Measurements from ENCODE around the gene POC1B. TPM values are rescaled to one million over a fixed set of nuclear protein-coding genes. Genes with fewer than 3 reads are reported as not detected.

Gene POC1B
- total RNA-seq, 1 donor from 2014 or later: 22.6 TPM

DNA sequence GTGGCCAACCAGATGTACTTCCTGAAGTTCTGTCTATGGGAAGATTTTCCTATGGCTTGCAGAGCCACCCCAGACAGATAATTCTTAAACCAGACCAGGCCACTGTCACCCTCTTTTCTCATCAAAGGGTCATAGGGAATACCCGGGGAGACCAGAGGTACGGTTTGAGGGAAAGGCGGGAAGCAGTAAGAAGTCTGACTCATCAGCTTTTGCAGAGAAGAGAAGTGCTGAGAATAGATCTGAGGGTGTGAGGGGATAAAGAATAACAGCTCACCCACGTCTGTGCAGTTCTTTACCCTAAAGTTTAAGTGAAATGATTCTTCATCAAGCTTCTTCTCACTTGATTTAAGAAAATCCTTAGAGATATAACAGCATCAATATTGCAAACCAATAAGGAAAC, 21.3 kb upstream of the POC1B start:
- Mint-ChIP-seq H3K36me3 (ENCODE audit: low read depth) (no peaks in the 10 kb centered on the region), H3K9me3 (no peaks in the 10 kb centered on the region), H3K27me3 (no peaks in the 10 kb centered on the region), H3K4me3 (no peak overlapping the region), H3K4me1 (peaks cover 5% of the 10 kb centered on the region), H3K27ac (no peak overlapping the region)
- no peak for DNase-seq
- intact Hi-C loops (cut with micrococcal nuclease): loop anchor here (5.0 to 10.0 kb wide), 2 partner anchors 540 to 708 kb away; no protein-coding TSS in a partner anchor

DNA sequence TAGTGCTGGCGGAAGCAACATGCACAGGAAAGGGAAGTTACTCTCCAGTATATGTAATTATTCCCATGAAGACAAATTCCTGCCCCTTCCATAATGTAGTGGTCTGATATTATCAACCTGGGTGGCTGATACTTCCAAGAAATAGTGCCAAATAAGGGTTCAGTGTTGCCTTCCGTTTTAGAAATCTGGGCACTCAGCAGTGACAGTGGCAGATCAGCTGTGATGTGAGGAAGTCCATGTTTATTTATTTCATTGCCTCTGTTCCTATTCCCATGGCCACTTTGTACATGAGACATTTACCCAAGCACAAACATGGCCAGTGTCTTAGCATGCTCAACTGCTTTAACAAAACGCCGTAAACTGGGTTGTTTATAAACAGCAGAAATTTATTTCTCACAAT, 20.3 kb upstream of the POC1B start:
- peaks cover 5% of the 10 kb centered on the region for H3K4me1 Mint-ChIP-seq
- intact Hi-C loops (cut with micrococcal nuclease): loop anchor here (5.0 to 10.0 kb wide), 2 partner anchors 541 to 709 kb away; no protein-coding TSS in a partner anchor

DNA sequence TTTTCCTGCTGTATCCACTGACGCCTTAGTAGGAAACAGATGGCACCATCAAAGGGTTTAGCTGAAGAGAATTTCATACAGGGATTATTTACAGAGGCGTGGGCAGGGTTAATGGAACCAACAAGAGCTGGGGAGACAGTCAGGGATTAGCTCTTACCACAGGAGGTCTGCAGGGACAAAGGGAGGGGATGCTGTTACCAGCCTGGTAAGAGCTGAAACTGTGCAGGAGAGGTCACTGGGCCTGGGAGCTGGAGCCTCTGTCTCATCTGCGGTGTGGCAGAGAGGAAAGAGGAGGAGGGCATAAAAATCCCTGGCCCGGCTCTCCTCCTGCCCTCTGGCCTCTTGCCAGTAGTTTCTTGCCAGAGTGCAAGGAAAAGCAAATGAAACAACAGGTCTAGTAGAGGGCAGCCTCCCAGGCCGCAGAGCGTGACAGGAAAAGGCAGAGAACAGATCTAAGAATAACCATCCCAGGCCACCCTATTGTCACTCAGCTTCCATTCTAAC, 18.9 kb upstream of the POC1B start:
- H3K4me1 Mint-ChIP-seq: peaks cover 5% of the 10 kb centered on the region
- no peak overlapping the region for H3K4me3 Mint-ChIP-seq
- no peaks in the 10 kb centered on the region for H3K9me3 Mint-ChIP-seq
- H3K36me3 Mint-ChIP-seq (ENCODE audit: low read depth): no peaks in the 10 kb centered on the region
- no peaks in the 10 kb centered on the region for H3K27me3 Mint-ChIP-seq
- H3K27ac Mint-ChIP-seq: no peak overlapping the region
- DNase-seq: no peak
- intact Hi-C loops (cut with micrococcal nuclease): loop anchor here (5.0 to 10.0 kb wide), 3 partner anchors 163 to 710 kb away; partner anchors contain the start of gene ATP2B1

More for the DNA sequence above, 20.3 kb upstream of the POC1B start:
- no peak overlapping the region for H3K27ac Mint-ChIP-seq
- no peaks in the 10 kb centered on the region for H3K9me3 Mint-ChIP-seq
- no peaks in the 10 kb centered on the region for H3K36me3 Mint-ChIP-seq (ENCODE audit: low read depth)
- no peak for DNase-seq
- H3K4me3 Mint-ChIP-seq: no peak overlapping the region
- H3K27me3 Mint-ChIP-seq: no peaks in the 10 kb centered on the region

DNA sequence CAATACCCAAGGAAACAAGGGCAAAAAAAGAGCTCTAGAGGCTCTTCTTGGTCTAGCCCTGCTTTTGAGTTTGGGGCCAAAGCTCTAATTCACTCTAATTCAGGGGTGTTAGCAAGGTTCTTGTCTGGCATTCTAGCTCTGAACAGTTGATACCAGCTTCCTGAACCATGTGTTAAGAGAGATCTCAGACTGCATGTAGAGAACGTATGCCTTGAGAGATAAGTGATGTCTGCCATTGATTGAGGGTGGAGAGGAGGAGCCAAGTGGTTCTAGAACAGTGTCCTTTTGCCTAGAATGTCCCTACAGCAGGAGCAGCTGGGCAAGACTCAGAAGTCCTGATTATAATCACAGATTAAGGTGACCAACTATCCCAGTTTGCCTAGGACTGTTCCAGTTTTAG, 18.2 kb upstream of the POC1B start:
- no peak overlapping the region for H3K27ac Mint-ChIP-seq
- H3K4me3 Mint-ChIP-seq: no peak overlapping the region
- H3K9me3 Mint-ChIP-seq: no peaks in the 10 kb centered on the region
- intact Hi-C loops (cut with micrococcal nuclease): loop anchor here (5.0 to 10.0 kb wide), 2 partner anchors 163 to 711 kb away; partner anchors contain the start of gene ATP2B1
- DNase-seq: no peak
- H3K36me3 Mint-ChIP-seq (ENCODE audit: low read depth): no peaks in the 10 kb centered on the region
- H3K4me1 Mint-ChIP-seq: peaks cover 5% of the 10 kb centered on the region
- no peaks in the 10 kb centered on the region for H3K27me3 Mint-ChIP-seq

DNA sequence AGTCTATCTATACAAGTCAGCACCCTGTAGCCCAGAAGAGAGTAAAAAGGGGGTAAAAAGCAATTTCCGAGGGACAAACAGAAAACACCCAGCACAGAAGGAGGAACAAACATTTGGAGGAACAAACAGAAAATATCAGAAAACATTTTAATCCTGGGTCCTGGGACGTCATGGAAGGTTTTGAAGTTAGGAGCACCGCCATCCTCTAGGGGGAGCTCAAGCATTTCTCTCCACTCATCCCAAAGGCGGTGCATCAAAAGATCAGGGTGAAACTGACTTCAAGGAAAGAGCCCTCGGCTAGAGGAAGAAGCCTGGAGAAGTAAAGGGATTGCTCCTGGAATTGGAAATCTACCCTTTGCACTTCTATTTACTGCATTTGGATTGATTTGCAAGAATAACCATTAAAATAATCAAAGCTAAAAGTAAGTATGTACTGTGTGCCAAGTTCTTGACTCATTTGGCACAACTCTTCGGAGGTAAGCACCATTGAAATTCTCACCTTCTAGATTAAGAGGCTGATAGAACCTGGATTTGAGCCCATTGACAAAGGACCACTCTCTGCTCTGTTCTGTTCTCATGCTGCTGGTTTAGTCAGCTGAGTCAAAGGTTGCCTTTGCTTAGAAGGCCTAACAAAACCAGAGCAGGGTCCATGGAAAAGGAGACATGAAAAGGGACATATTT, 17.2 kb upstream of the POC1B start:
- no peak overlapping the region for H3K27ac Mint-ChIP-seq
- H3K4me1 Mint-ChIP-seq: peaks cover 5% of the 10 kb centered on the region
- intact Hi-C loops (cut with micrococcal nuclease): loop anchor here (1.0 to 10.0 kb wide), 5 partner anchors 164 to 1312 kb away; partner anchors contain the start of gene ATP2B1
- DNase-seq: peak; percentile 88
- H3K27me3 Mint-ChIP-seq: no peaks in the 10 kb centered on the region
- no peak overlapping the region for H3K4me3 Mint-ChIP-seq
- no peaks in the 10 kb centered on the region for H3K36me3 Mint-ChIP-seq (ENCODE audit: low read depth)
- no peaks in the 10 kb centered on the region for H3K9me3 Mint-ChIP-seq

DNA sequence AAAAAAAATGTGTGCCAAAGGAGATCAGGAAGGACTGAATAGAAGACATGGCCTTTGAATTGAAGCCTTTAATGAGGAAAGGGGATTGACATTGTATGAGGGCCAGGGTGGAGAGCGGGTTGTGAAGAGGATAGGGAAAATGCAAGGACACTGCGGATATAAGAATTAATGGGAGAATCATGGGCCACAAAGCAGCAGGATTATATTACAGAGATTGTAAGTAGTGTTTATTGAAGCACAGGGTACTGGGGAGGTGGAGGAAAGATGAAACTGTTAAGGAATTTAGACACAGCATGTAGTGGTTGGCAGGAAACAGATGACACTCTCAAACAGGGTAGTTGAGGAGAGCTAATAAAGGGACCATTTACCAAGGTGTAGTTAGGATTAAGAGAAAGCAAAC, 16.4 kb upstream of the POC1B start:
- Mint-ChIP-seq H3K4me1 (peaks cover 5% of the 10 kb centered on the region), H3K4me3 (no peak overlapping the region)

DNA sequence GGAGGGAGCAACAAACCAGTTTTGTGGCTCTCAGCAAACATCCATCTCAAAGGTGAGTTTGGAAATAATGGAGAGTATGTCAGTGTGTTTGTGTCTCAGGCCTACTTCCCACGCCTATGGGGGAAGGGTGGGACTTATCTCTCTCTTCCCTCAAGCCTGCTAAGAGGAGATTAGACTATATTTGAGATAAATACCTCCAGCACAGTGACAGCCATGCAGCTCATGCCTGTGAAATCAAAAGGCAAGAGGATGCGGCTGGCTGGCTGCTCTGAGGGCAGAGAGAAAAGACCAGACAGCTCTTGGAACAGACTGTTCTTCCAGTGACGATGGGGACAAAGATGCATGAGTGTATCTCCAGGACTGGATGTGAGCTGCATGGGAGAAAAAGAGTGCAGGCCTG, 14.7 kb upstream of the POC1B start:
- Mint-ChIP-seq H3K4me1 (peaks cover 5% of the 10 kb centered on the region), H3K27ac (no peak overlapping the region), H3K27me3 (no peaks in the 10 kb centered on the region), H3K9me3 (no peaks in the 10 kb centered on the region), H3K4me3 (no peak overlapping the region), H3K36me3 (ENCODE audit: low read depth) (no peaks in the 10 kb centered on the region)
- no peak for DNase-seq
- intact Hi-C loops (cut with micrococcal nuclease): loop anchor here (5.0 to 10.0 kb wide), 2 partner anchors 167 to 714 kb away; partner anchors contain the start of gene ATP2B1

More for the DNA sequence above, 16.4 kb upstream of the POC1B start:
- intact Hi-C loops (cut with micrococcal nuclease): loop anchor here (2.0 to 10.0 kb wide), 3 partner anchors 165 to 1313 kb away; partner anchors contain the start of gene ATP2B1
- Mint-ChIP-seq H3K9me3 (no peaks in the 10 kb centered on the region), H3K27ac (no peak overlapping the region), H3K27me3 (no peaks in the 10 kb centered on the region), H3K36me3 (ENCODE audit: low read depth) (no peaks in the 10 kb centered on the region)
- no peak for DNase-seq

DNA sequence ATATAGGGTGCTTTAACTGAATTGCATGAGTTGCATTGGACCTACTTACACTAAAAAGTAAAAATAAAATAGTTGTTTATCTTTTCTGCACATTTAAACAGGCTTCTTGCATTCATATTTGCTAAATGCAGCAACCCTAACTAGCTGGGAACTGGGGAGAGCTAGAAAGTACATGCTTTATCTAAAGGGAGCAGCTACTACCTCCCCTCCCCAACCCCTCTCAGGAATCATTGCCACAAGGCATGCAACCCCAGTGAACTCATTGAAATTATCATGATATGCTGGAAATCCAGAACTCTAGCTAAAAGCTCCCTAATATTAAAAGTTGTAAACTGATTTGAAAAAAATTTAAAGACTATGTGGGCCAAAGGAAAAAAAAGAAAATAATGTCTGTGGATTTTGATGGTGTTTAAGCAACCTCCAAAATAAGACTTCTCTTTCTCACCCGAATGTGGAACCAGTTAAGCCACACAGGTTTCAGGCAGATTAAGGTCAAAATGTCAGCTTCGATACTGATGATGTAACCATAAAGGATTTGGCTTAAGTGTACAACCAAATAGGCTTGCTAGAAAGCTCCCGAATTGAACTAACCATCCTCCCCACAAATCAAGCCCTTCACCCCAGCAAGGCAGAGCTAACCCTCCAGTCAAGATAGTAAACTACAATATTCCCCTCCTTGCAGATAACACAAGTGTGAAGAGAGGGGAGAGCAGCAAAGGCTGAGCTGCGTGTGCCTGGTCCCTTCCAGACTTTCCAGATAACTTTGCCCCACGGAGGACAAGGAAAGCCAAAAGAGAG, 13.8 kb upstream of the POC1B start:
- no peaks in the 10 kb centered on the region for H3K36me3 Mint-ChIP-seq (ENCODE audit: low read depth)

DNA sequence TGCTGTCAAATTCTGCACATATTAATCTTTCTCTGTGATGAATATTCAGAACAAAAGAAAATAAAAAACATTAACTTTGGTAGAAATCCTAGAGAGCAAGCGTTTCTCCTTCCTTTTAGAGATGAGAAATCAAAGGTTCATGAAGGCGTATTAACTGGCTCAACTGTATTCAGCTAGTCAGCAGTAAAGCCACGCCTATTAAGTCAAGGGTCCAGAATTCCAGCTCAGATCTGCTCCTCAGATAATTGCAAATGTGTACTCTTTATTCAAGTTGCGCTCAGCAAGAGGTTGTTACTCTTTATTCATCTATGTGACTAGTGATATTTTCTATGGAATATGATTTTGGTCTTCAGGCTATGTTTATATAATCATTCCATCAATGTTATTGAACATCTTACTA, 13.1 kb upstream of the POC1B start:
- DNase-seq: no peak
- H3K9me3 Mint-ChIP-seq: no peaks in the 10 kb centered on the region
- H3K27me3 Mint-ChIP-seq: no peaks in the 10 kb centered on the region
- H3K4me3 Mint-ChIP-seq: no peak overlapping the region
- peaks cover 3% of the 10 kb centered on the region for H3K4me1 Mint-ChIP-seq
- intact Hi-C loops (cut with micrococcal nuclease): no loop called here
- no peaks in the 10 kb centered on the region for H3K36me3 Mint-ChIP-seq (ENCODE audit: low read depth)
- H3K27ac Mint-ChIP-seq: no peak overlapping the region

More for the DNA sequence above, 13.8 kb upstream of the POC1B start:
- DNase-seq: no peak
- H3K4me1 Mint-ChIP-seq: peaks cover 3% of the 10 kb centered on the region
- intact Hi-C loops (cut with micrococcal nuclease): loop anchor here (5.0 to 10.0 kb wide), 2 partner anchors 168 to 715 kb away; partner anchors contain the start of gene ATP2B1
- no peaks in the 10 kb centered on the region for H3K9me3 Mint-ChIP-seq
- H3K4me3 Mint-ChIP-seq: no peak overlapping the region
- H3K27ac Mint-ChIP-seq: no peak overlapping the region
- H3K27me3 Mint-ChIP-seq: no peaks in the 10 kb centered on the region

DNA sequence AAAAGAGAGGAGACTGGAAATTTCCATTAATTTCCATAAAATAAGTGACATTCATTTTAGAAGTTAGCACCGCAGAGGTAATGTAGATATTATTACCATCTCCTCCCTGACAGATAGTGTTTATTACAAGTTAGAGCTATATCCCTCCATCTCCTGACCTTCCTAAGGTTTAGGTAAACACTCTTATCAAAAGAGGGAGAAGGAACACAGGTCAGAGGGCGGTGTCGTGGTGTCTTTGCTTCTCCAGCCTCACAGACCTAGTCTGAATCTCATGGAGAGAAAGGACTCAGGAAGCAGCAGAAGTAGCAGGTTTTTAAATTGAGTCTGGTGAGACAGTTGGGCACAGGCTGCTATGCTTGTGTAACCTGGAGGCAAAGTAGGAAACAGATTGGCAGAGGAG, 11.5 kb upstream of the POC1B start:
- Mint-ChIP-seq H3K4me1 (no peaks in the 10 kb centered on the region), H3K36me3 (ENCODE audit: low read depth) (no peaks in the 10 kb centered on the region), H3K27me3 (no peaks in the 10 kb centered on the region), H3K9me3 (no peaks in the 10 kb centered on the region), H3K4me3 (no peak overlapping the region), H3K27ac (no peak overlapping the region)
- intact Hi-C loops (cut with micrococcal nuclease): no loop called here
- no peak for DNase-seq

DNA sequence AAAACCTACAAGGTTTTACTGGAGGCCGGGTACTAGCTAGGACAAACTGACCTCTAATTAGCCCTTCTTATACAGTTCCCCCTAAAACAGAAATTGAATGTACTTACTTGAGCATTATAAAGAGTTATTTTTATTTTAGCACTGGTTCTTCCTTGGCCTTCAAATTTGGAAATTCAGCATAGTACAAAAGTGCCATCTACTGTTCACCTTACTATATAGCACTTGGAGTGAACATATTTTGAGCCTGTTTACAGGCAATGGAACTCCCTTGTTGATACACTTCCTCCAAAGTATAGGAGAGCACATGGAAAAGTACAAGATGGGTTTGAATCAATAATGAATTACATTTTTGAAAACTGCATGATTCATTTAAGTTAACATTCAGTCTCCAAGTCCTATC, 3.9 kb upstream of the POC1B start:
- H3K27ac Mint-ChIP-seq: no peak overlapping the region
- peaks cover 24% of the 10 kb centered on the region for H3K4me1 Mint-ChIP-seq
- peak; percentile 74 for DNase-seq
- no peaks in the 10 kb centered on the region for H3K27me3 Mint-ChIP-seq
- no peaks in the 10 kb centered on the region for H3K9me3 Mint-ChIP-seq
- intact Hi-C loops (cut with micrococcal nuclease): loop anchor here (1.0 to 5.0 kb wide), 4 partner anchors 59 to 512 kb away; no protein-coding TSS in a partner anchor
- no peak overlapping the region for H3K4me3 Mint-ChIP-seq
- no peaks in the 10 kb centered on the region for H3K36me3 Mint-ChIP-seq (ENCODE audit: low read depth)

DNA sequence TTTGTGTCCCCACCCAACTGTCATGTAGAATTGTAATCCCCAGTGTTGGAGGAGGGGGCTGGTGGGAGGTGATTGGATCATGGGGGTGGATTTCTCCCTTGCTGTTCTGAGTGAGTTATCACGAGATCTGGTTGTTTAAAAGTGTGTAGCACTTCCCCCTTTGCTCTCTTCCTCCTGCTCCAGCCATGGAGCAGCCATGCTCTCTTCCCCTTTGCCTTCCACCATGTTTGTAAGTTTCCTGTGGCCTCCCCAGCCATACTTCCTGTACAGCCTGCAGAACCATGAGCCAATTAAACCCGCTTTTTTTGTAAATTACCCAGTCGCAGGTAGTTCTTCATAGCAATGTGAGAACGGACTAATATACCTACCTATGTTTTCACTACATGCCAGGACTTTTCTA, 2.6 kb upstream of the POC1B start:
- H3K27me3 Mint-ChIP-seq: no peaks in the 10 kb centered on the region
- H3K4me3 Mint-ChIP-seq: no peak overlapping the region
- peaks cover 32% of the 10 kb centered on the region for H3K4me1 Mint-ChIP-seq
- H3K9me3 Mint-ChIP-seq: no peaks in the 10 kb centered on the region
- no peak for DNase-seq
- peaks cover 11% of the 10 kb centered on the region for H3K36me3 Mint-ChIP-seq (ENCODE audit: low read depth)
- H3K27ac Mint-ChIP-seq: no peak overlapping the region
- intact Hi-C loops (cut with micrococcal nuclease): loop anchor here (5.0 kb wide), 2 partner anchors 281 to 334 kb away; no protein-coding TSS in a partner anchor

DNA sequence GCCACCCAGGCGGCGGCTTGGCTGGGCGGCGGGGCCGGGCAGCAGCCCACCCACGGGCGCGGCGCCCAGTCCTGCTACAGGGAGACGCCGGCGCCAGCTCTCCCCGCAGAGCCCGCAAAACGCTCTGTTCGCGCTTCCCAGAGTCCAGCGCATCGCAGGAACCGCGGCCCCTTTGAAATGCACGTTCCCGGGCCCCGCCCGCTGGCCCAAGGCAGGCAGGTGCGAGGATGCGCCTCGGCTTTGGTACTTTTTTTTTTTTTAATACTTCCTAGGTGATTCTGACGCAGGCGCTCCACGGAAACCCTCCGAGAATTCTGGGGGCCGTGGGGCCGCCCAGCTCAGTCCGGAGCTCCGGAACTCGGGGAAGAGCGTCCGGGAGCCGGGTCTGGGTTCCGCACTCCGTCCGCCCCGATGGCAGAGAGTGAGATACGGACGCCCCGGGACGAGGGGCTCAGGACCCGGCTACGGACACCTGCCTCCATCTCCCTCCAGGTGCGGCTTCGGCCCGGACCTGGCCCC, 483 bp downstream of the POC1B start:
- Mint-ChIP-seq H3K4me1 (peaks cover 51% of the 10 kb centered on the region), H3K27me3 (no peaks in the 10 kb centered on the region), H3K36me3 (ENCODE audit: low read depth) (peaks cover 36% of the 10 kb centered on the region), H3K9me3 (no peaks in the 10 kb centered on the region), H3K27ac (peak overlapping the region; percentile 99), H3K4me3 (peak overlapping the region; percentile 98)
- peak; percentile 85 for DNase-seq
- intact Hi-C loops (cut with micrococcal nuclease): loop anchor here (1.0 to 5.0 kb wide), 5 partner anchors 173 to 363 kb away; partner anchors contain the start of gene DUSP6

Data from activated CD4-positive, alpha-beta T cell treated with anti-CD3 and anti-CD28 coated beads, Interleukin-2, amount 10 ng/mL, durations not matched to agents 24 days and 14 days (primary cell).